VCaP (cell line): ENCODE results near the gene CAVIN4.

Experiments used
- H3K27ac ChIP-seq: fragments of 450-650 bp; 2 replicates; pipeline ENCODE4 v1.5.1; 2017
- CTCF ChIP-seq: fragments of 450-650 bp; conservative IDR thresholded peaks from 2 replicates; pipeline ENCODE4 v1.5.1; 2017; ENCODE audit warnings: mild to moderate bottlenecking, moderate library complexity

The CAVIN4 gene

GRCh38 chr9:100600521-100601079 lies 22.7 kb downstream of the CAVIN4 start:
- H3K27ac ChIP-seq, result no peak overlapping the region
- TF ChIP-seq CTCF, result no peak

- peak overlapping the region; percentile 7; the same call in 1 of the 2 replicates for H3K27ac ChIP-seq
- TF ChIP-seq CTCF, result peak; percentile 92
Observed at GRCh38 chr9:100601216-100601615, 23.3 kb downstream of the CAVIN4 start.

GRCh38 chr9:100602342-100602801 lies 24.5 kb downstream of the CAVIN4 start:
- H3K27ac ChIP-seq, result no peak overlapping the region
- peak; percentile 87 for TF ChIP-seq CTCF

GRCh38 chr9:100605405-100605804 lies 27.5 kb downstream of the CAVIN4 start:
- TF ChIP-seq CTCF, result no peak
- H3K27ac ChIP-seq, result no peak overlapping the region

- no peak for TF ChIP-seq CTCF
- H3K27ac ChIP-seq, result no peak overlapping the region
Observed at GRCh38 chr9:100619194-100619593, 41.3 kb downstream of the CAVIN4 start.

GRCh38 chr9:100619665-100620064 lies 41.8 kb downstream of the CAVIN4 start:
- TF ChIP-seq CTCF, result no peak
- no peak overlapping the region for H3K27ac ChIP-seq

- H3K27ac ChIP-seq, result no peak overlapping the region
Observed at GRCh38 chr9:100623969-100624368, 46.1 kb downstream of the CAVIN4 start.

More at GRCh38 chr9:100623969-100624368, 46.1 kb downstream of the CAVIN4 start:
- no peak for TF ChIP-seq CTCF
